Bronchial epithelial cell (primary cell): Measurements from ENCODE around the gene ZNF132. TPM values are rescaled to one million over a fixed set of nuclear protein-coding genes. Genes with fewer than 3 reads are reported as not detected.

Experiments
- DNase-seq: peaks from one replicate; pipeline ENCODE4 v3.0.0-alpha.2; 2010; ENCODE audit warnings: low read depth
- FAIRE-seq: peaks from 2 replicates; lab custom pipeline; 2011; peaks lifted over from hg19 to GRCh38; lab: Jason Lieb, UNC
- H3K27me3 ChIP-seq: 2 replicates; pipeline ENCODE4 v1.5.1; 2011; ENCODE audit warnings: low read length; ENCODE audit not compliant: control insufficient read depth, insufficient read depth
- H3K36me3 ChIP-seq: 2 replicates; pipeline ENCODE4 v1.5.1; 2011; ENCODE audit warnings: low read length; ENCODE audit not compliant: control insufficient read depth, insufficient read depth
- H3K4me3 ChIP-seq: 2 replicates; pipeline ENCODE4 v1.5.1; 2011; ENCODE audit warnings: mild to moderate bottlenecking, low read depth, low read length, control low read depth
- total RNA-seq: library from RNA; depleted of rRNA; stranded (reverse); fragments of >200 nt; gene quantifications from 2 replicates; pipeline ENCODE4 v1.2.1, GENCODE V29; 2014
- TF ChIP-seq, protein P1 (sequence below): IDR thresholded peaks from 2 replicates; pipeline ENCODE4 v1.5.1; 2011; ENCODE audit warnings: mild to moderate bottlenecking, moderate library complexity, low read length, control low read depth, inconsistent platforms; ENCODE audit not compliant: insufficient read depth, severe bottlenecking

ZNF132 gene
- total RNA-seq, 1 donor from 2014 or later, result 5.5 TPM

DNA sequence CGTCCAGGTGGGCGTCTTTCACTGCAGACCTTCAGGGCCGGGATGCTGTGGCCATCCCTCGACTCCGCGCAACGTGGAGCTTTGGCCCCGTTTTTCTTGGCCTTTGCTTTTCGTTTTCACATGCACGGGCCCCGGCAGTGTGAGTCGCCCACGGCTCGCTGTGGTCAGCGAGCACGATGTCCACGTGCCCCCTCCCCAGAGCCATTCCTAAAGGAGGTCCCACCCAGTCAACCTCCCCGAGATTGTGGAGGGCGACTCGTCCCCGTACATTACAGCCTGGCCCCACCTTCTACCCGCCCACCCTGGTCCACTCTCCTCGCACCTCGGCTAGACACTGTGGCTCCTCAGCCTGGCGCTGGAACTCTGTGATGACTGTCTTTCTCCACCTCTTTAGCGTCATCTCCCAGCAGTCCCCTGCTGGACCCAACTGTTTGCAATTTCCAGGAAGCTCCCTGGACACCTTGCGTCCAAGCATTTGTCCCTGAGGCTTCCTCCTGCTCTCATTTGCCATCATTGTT is 36.6 kb upstream of the ZNF132 start:
- FAIRE-seq (no peak), DNase-seq (no peak)
- Histone ChIP-seq H3K4me3 (peak overlapping the region; percentile 68), H3K36me3 (peaks cover 12% of the 10 kb centered on the region), H3K27me3 (no peaks in the 10 kb centered on the region)
- TF ChIP-seq, protein P1, sequence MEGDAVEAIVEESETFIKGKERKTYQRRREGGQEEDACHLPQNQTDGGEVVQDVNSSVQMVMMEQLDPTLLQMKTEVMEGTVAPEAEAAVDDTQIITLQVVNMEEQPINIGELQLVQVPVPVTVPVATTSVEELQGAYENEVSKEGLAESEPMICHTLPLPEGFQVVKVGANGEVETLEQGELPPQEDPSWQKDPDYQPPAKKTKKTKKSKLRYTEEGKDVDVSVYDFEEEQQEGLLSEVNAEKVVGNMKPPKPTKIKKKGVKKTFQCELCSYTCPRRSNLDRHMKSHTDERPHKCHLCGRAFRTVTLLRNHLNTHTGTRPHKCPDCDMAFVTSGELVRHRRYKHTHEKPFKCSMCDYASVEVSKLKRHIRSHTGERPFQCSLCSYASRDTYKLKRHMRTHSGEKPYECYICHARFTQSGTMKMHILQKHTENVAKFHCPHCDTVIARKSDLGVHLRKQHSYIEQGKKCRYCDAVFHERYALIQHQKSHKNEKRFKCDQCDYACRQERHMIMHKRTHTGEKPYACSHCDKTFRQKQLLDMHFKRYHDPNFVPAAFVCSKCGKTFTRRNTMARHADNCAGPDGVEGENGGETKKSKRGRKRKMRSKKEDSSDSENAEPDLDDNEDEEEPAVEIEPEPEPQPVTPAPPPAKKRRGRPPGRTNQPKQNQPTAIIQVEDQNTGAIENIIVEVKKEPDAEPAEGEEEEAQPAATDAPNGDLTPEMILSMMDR, result no peak

DNA sequence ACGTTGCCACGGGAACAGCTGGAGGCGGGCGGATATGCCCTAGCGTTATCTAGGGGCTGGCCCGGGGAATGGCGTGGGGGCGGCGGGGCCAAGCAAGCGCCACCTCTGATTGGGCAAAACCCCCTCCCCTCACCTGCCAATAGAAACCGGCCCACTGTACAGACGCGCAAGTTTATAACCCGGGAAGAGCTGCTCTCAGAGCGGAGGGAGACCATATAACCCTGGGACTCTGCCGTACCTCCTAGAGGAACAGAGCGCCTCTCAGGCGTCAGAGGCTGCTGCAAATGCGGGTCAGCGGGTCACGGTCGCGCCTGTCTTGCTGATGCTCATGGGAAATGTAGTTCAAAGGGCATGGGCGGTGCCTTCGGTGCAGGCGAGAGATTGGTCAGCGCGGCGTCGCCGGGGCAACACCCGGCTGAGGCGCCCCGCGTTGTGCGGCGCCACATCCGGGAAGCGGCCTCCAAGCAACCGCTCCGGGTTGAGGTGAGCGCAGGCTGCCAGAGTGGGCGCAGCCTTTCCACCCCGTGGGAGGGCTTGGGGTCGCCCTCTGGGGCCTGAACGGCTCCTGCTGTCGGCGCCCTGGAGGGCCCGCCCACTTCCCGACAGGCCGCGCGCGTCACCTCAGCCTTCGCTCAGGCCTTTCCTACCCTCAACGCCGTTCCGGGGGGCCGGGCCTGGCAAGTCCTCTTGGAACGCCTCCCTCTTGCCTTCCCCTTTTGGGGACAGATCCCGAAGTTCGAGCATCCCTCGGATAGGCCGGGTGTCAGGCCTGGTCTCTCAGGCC is 36.0 kb upstream of the ZNF132 start, which contains the start of gene ZNF446:
TSS of gene ZNF446 (plus strand) at position 639 of the 784 bp plus-strand sequence. CDS start 867 bp downstream, outside the sequence.
- H3K4me3 ChIP-seq, result peak within 1 kb of the TSS; percentile 68
- TF ChIP-seq, protein P1, result no peak
- peaks cover 12% of the 10 kb centered on the region for H3K36me3 ChIP-seq
- peak; percentile 94 for DNase-seq
- peak; percentile 13 for FAIRE-seq
- H3K27me3 ChIP-seq, result no peaks in the 10 kb centered on the region

DNA sequence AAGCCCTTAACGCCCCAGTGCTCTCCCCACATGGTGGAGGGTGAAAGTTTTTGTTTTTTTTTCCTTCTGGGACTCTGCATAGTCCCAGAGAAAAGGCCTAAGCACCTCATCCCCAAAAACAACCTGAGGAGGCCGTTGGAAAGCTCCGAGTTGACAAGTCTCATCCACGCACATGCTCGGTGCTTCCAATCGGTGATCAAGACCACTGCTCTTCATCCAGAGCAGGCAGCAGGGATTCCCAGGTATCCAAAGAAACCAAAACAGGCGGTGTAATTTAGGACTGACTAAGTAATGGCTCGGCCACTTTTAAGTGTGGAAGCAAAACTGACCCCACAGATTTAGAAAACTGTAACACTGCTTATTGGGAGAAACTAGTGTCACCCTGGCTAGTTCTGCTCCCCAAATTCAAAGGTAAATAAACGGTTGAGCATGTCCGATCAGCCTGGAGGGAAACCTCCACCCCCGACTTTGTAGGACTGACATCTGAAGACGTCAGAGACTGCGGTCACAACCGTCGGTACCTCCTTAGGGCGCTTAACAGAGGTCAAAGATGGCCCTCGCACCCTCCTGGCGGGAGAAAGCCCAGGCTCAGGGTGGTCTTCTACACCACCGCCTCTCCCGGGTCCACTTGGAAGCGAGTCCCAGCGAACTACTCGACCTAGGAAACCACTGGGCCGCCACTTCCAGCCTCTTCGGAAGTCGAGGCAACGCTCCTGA is 35.2 kb upstream of the ZNF132 start:
- no peaks in the 10 kb centered on the region for H3K27me3 ChIP-seq
- DNase-seq (no peak), FAIRE-seq (no peak)
- peak overlapping the region; percentile 68 for H3K4me3 ChIP-seq
- TF ChIP-seq, protein P1, result no peak
- peaks cover 13% of the 10 kb centered on the region for H3K36me3 ChIP-seq

DNA sequence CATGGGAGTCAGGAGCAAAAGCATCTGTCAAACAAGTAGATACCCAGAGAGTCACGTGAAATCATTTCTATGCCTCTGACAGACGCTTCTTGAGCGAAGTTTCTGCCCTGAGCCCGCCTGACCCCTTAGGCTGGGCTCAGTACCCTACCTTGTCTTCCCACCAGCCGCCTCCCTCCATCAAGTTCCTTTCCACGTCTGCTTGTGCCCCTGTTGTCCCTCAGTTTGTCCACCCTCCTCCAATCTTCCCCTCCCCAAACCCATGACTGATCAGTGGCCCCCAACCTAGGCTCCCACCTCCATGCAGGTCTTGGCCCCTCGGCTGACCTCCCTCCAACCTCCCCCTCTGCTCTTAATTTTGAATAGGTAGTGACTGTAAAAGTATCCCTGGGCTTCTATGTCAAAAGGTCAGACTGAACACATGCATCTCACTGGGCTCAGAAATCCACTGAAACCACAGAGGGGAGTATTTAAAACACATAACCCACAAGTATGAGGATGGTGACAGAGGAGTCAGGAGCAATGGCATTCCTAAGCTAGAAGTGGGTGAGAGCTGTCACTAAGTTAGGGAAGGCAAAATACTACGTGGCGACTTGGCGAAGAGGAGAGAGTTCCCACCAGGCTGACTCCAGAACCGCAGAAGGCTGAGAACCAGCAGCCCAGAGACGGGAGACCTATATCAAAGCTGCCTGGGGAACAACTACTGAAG is 34.5 kb upstream of the ZNF132 start:
- Histone ChIP-seq H3K27me3 (no peaks in the 10 kb centered on the region), H3K4me3 (no peak overlapping the region), H3K36me3 (peaks cover 13% of the 10 kb centered on the region)
- no peak for FAIRE-seq
- no peak for DNase-seq
- TF ChIP-seq, protein P1, result no peak

DNA sequence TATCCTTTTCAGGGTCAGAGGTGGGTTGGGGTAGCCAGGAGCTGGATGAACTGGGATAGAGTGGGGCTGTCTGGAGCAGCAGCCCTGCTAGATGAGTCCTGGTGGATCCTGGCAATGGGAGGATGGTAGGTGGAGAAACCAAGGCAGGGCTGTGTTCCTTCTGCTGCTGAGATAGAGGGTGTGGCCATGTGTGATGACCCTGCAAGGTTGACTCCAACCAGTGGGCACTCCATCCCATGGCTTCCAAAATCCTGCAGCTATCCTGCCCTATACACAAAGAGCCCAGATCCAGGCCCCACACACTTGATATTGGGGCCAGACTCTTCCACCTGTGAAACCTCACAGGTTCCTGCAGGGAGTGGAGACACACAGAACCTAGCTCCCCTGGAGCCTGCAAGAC is 33.8 kb upstream of the ZNF132 start:
- Histone ChIP-seq H3K27me3 (no peaks in the 10 kb centered on the region), H3K4me3 (no peak overlapping the region), H3K36me3 (peaks cover 17% of the 10 kb centered on the region)
- TF ChIP-seq, protein P1, result no peak
- FAIRE-seq, result no peak
- DNase-seq, result no peak
